Fibroblast of skin of left quadriceps (primary cell): ENCODE results near the gene DRAXIN.

Experiments
- DNase-seq, 2 experiments: peaks; one replicate each; pipeline ENCODE4 v3.0.0-alpha.2; 2013; ENCODE audit warnings: low read depth in 2 of 2

DRAXIN gene

DNA sequence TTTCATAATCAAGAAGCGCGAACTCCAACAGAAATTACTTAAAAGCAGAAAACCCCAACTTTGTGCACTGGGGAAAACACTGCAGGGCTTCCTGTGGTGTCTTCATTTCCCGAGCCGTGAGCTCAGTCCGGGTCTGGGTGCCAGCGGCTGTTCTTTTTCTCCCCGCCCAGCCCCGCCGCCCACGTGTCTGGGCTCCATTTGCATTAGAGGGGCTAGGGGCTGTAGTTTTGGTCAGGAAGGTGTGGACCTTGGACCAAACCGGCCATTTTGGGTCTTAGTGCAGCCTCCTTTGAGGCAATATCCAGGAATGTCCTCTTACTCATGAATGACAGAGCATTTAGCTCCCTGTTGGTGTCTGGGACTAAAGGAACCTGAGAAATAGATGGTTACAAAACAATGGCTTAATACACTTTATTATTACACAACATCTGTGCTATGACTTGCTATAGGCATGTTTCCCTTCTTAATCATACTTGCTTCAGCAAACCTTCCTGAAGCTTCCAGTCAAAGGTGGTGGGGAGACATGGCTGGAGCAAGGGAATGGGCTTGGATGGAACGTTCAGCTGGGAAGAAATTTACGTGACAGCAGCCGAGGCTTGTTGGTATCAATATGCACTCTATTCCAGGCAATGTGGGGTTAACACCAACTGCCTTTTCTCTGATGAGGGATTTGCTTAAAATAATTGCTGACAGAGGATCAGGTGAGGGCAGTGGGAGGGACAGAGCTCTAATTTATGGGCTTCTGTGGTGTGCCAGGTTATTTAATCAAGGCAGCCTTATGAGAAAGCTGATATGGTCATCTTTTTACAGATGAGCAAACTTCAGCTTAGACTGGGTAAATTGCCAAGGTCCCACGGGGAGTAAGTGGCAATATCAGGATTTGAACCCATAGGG is 45.5 kb downstream of the DRAXIN start:
- DNase-seq: no peak

DNA sequence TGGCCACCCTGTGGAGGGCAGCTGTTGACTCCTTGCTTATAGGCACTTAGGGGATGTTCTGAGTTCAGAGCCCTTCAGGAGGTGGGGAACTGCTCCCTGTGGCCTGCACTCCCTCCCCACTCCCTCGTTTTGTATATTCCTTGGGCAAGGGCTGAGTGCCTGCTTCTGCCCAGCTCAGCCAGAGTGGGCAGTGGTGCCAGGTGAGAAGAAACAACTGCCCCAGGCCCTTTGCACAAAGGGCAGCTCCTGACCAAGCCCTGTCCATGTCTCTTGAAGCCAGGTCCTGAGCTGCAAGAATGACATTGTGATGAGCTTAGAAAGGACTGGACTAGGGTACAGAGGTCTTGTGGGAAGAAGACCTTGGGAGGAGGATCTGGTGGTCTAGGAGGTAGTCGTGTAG is 46.6 kb downstream of the DRAXIN start:
- DNase-seq: no peak

DNA sequence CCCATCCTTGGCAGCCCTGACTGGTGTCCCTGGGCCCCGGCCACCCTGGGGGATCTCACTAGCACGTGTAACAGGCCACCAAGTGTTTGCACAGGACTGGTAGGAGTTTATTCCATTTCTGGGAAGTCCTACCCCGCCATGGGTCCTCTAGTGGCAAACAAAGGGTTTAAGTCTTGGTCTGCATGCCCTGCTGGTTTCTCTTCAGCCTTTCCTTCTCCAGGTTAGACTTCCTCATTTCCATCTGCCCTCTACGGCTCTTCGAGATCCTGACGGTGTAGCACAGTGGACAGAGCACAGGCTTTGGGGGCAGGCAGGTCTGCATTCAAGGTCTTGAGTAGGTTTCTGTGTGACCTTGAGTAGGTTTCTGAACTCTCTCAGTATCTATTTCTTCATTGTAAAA is 47.3 kb downstream of the DRAXIN start:
- no peak for DNase-seq

DNA sequence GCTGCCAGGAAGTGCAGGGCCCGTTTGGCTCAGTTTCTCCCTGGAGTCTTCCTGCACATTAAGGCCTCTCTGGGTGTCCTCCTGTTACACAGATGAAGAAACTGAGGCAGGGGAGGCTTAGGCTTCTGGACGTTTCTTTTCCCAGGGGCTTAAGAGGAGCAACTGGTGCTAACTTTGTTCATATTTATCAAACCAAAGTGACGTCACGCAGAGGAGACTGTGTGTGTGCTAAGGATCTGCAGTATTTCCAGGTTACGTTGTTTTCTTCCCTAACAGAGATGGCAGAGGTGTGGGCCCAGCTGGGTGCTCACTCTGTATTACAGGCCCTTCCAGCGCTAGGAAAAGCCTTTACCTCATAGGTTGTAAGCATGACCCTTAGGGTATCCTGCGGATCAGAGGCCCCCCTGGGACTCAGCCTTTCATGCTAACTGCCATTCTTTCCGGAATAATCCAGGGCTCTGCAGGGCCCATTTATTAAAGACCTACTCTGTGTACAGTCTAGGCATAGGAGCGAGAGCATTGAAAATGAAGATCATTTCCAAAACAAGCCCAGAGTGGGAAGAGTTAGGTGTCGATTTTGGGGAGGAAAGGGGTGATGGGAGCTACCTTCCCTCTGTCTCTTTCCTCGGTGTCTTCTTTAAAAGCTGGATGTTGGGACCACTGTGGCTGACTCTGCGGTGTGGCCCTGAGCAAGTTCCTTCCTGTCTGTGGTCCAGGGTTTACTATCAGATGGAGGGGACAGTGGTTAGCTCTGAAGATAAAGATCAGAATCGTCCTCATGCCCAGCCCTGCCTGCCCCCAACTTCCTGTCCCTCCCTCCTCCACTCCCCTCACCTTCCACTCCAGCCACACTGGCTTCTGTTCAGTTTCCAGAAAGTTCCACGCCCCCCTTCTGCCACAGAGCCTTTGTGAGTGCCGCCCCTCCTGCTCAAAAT is 49.0 kb downstream of the DRAXIN start:
- DNase-seq: no peak

DNA sequence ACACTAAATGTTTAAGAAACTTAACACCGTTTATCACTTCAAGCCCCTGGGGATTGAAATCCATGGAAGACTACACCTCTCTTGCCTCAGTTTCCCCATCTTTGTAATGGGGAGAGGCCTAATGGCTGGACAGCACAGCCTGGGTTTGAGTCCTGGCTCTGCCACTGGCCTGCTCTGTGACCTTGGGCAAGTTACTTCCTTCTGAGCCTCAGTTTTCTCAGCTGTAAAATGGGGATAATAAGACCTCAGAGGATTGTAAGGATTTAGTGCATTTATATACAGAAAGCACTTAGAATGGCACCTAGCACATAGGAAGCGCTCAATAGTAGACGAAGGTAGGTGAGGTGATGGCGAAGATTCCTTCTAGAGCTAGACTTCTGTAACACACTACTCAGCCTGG is 50.0 kb downstream of the DRAXIN start:
- DNase-seq: no peak

DNA sequence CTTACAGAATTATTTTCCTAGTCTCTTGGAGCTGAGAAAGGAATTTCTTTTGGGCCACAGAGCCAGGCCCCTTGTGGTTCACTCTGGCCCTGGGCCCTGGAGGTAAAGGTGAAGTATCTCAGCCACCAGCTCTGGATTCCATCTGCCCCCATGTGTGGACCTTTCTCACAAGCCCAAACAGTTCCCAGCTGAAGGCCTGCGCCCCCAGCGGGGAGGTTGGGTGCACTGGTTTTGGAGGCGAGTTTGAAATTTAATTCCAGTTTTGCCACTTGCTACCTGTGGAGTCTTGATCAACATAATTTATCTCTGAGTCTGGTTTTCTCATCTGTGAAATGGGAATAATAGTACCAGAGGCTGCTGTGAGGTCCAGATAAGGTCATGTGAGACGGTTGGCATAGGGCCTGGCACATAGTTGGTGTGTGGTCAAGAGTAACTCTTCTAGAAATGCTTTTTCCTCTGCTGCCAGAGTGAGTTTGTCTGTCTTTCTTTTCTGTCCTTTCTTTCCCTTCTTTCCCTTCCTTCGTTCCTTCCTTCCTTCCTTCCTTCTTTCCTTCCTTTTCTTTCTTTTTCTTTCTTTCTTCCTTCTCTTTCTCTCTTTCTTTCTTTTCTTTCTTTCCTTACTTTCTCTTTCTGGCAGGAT is 50.5 kb downstream of the DRAXIN start:
- DNase-seq: no peak

DNA sequence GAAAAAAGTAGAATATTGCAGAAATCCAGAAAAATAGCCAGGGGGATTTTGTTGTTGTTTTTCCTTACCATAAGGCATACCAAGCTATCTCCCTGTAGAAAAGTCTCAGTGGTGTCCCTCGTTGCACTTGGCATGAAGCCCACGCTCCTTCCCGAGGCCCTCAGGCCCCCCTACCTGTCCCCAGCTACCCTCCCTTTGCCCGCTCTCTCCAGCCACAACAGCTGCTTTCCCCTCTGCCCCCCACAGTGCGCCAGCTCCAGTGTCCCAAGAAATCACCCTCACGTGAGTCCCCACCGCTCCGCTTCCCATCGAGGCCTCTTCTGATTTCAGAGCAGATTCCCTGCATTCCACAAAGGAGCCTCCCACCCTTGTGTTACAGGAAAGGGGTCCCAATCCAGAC is 52.8 kb downstream of the DRAXIN start:
- DNase-seq: no peak

DNA sequence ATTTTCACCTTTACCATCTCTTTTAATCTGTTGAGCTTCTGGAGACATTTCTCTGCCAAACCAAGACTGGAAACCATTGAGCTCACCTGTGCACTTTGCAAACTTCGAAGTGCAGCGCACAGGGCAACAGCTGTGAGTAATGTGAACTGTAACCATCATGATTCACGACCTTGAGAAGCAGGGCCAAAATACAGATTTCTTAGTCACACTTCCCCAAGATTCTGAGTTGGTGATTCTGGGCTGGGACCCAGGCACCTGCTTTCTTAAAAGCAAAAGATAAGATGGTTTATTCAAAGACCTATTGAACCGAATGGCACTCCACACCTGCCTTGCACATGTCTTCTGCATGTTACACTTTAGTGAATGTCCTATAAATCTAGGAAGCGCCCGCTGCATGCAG is 54.6 kb downstream of the DRAXIN start:
- DNase-seq: no peak

DNA sequence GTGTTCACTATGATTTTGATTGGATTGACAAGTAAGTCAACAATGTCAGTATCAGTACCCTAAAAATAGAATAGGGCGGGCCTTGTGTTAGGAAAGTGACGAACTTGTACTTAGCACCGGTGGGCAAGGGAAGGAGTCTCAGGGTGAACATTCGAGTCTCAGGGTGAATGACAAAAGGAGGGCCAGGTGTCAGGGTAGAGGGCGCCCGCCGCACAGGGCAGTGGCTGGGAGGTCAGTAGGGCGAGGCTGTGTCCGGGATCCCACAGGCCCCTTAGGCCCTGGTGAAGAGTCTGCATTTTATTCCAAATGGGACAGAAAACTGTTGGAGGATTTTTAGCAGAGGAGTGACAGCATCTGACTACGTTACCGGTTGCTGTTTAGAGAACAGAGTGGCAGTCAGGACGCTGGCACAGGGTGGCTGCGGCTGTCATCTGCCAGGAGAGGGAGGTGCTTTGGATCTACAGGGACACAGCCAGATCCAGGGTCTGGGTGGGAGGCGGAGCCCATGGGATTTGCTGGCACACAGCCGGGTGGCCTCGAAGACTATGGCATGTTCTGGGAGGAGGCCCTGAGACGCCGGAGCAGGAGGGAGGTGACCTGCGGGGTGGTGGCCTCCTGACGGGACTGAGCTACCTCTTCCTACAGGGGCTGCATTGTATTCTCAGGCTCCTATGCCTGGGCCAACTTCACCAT is 55.4 kb downstream of the DRAXIN start:
- no peak for DNase-seq

DNA sequence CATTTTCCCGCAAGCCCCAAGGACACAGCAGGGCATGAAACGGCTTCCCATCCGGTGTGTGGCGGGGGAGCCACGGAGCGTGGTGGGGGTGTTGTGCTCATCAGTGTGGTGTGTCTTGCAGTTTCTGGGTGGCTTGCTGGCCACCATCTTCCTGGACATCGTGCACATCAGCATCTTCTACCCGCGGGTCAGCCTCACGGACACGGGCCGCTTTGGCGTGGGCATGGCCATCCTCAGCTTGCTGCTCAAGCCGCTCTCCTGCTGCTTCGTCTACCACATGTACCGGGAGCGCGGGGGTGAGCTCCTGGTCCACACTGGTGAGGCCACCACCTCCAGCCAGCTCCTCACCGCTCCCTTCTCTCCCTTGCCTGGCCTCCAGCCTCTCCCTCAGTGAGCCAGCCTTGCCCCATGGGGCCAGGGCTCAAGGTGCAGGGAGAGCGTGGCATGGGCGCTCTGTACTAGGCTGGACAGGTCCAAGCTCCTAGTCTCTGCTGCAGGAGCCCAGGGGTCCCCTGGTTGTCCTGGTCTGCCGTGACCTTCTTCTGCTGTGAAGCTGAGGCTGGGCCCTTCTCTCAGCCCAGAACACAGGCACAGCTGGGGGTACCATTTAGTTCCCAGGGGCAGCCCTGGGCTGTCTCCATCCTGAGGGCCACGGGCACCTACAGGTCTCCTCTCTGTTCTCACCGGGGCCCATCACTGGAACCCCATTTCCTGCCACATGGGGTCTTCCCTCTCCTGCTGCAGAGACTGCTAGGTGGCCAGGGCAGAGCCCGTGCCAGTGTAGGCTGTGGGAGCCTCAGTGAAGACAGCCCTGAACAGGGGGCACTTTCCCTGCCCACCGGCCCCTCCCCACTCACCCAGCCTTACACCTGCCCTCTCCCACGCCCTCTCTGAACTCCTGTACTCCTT is 57.0 kb downstream of the DRAXIN start:
- no peak for DNase-seq

DNA sequence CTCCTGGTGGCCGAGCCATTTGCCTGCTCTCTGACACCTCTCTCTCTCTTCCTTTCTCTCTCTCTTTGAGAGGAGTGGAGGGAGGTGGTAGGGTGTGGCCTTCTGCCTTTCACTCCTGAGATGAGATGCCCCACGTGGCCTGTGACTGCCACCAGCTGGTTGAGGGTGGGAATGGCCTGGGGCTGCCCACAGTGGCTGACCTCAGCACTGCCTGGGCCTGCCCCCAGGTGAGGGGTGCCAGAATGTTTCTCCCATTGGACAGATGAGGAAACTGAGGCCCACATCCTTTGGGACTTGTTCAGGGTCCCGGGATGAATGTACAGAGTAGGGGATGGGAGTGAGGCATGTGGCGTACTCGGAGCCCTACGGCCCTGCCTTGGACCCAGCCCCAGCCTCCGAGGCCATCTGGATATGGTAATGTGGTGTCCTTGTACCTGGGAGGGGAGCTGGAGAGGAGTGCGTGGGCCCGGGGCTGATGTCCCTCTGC is 57.7 kb downstream of the DRAXIN start:
- no peak for DNase-seq

DNA sequence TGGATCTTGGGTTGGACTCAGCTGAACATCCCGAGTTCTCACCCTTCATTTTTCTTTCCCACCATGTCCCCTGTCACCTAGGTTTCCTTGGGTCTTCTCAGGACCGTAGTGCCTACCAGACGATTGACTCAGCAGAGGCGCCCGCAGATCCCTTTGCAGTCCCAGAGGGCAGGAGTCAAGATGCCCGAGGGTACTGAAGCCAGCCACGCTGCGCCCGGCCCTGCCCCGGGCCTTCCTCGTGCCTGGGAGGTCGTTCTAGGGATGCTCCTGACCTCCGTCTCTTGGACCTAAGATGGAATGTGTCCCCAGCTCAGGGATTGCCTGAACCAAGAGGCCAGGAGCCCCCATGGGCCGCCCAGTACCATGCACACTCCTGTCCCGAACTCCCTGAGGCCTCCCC is 58.5 kb downstream of the DRAXIN start:
- no peak for DNase-seq

DNA sequence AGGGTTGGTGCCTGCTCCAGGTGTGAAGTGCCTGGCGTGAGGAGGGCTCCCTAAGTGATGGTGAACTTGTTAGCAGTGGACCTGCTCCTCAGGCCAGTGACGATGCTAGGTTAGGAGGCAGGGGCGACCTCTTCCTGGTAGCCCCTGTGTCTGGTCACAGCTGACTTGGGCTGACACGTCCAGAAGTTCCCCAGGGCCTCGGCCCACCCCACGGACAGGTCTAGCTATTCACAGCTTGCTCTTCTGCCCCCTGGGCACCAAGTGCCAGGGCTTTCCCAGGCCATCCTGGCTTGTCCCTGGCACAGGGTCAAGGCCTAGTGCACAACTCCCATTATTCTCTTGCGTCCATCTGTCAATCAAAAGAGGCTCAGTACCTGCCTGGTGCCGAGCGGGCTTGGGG is 59.6 kb downstream of the DRAXIN start:
- no peak for DNase-seq

DNA sequence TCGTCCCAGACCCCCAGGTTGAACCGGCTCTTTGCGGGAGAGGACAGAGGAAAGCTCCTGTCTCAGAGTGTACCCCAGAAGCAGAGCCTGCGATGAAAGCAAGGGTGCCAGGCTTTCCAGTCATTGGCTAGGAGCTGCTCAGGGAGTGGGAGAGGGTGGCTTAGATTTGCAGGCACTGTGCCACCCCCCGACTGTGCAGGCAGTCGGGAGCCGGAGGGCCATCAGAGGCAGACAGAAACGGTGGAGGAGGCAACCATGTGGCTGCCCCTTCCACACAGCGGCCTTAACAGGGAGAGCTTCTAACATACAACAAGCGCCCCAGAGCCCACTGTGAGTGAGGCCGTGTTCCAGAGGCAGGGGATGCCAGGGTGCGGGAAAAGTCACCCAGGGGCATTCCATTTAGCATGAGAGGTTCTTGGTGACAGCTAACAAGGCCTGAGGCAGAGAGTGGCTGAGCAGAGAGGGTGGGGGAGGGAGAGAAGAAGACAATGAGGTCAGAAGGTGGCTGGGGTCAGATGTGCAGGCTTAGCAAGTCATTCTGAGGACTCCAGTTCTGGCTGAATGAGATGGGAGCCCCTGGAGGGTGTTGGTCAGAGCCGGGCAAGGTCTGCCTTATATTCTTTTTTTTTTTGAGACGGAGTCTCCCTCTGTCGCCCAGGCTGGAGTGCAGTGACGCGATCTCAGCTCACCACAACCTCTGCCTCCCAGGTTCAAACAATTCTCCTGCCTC is 61.0 kb downstream of the DRAXIN start:
- no peak for DNase-seq

DNA sequence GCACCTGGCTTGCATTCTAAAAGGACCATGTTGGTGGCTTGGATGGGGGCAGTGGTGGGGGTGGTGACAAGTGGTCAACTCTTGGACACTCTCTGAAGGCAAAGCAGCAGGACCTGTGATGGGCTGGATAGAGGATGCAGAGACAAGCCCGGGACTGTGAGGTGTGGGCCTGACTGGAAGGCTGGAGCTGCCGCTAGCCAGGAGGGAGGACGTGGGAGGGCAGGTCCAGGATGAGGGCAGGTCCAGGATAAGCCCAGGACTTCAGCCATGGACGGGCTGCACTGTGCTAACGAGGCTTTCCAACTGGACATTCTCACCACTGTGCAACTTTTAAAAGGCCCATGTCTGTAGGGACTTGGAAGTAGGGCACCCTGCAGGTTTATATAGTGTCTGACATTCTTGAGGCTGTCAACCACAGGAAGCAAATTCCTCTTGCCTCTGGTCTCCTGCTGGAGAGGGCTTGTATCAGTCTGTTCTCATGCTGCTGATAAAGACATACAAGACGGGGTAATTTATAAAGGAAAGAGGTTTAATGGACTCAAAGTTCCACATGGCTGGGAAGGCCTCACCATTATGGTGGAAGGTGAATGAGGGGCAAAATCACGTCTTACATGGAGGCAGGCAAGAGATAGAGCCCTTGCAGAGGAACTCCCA is 62.2 kb downstream of the DRAXIN start:
- DNase-seq: no peak

DNA sequence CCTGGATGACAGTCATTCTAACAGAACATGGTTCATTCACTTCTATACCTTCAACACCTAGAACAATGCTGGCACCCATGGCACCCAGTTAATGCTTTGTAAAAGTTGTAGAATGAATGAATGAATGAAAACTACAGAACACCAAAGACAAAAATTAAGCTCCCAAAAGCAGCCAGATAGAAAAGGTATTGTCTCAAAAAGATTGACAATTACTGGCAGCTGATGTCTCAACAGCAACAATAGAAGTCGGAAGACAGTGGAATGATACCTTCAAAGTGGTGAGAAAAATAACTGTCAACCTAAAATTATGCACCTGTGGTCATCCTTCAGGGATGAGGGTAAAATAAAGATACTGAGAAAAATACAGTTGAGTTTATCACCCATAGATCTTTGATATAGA is 65.5 kb downstream of the DRAXIN start:
- DNase-seq: no peak

DNA sequence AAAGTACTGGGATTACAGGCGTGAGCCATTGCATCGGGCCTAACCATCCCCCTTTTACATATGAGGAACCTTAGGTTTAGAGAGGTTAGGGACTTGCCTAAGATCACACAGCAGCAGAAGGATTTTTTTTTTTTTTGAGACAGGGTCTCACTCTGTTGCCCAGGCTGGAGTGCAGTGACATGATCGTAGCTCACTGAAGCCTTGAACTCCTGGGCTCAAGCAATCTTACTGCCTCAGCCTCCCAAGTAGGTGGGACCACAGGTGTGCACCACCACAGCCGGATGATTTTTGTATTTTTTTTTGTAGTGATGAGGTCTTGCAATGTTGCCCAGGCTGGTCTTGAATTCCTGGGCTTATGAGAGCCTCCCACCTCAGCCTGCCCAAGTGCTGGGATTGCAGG is 68.3 kb downstream of the DRAXIN start:
- no peak for DNase-seq

DNA sequence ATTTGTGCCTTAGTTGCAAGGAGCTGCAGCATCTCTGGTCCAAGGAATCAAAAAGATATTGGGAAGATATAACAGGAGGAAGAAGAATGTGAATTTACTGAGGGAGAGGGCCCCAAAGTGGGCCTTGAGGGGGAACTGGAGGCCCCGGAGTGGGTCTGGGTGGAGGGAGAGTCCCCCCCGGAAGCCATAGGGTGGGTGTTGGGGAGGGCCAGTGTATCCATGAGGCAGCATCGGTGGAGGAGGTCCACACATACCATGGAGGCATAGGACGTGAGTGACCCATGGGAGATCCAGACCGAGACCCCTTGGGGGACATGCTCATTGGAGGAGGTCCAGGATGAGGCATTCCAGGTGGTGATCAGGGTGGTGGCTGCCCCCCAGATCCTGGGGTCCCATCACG is 69.8 kb downstream of the DRAXIN start:
- no peak for DNase-seq

DNA sequence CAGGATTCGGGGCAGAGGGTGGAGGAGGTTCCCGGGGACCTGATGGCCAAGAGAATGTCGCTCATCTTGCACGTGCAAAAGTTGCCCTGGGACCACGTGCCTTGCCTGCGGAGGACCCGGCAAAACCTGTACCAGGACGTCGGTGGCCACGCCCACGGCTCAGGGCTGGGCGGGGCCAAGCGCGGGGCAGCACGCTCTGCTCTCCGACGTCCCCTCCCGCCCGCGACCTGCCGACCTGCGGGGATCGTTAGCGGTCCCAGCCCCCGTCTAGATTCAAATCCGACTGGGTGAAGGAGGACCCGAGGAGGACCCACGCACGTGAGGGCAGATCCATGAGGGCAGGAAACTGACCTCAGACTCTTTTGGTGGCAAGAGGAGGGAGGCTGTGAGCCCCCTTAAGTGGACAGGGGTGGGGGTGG is 70.5 kb downstream of the DRAXIN start, which contains the start of gene C1orf167:
C1orf167 (plus strand) TSS at position 206 of the 419 bp plus-strand sequence. CDS start 2,208 bp downstream, outside the sequence.
- no peak for DNase-seq
